ENCODE measurements around the gene ZC3H13. TPM values are rescaled to one million over a fixed set of nuclear protein-coding genes. Genes with fewer than 3 reads are reported as not detected.
A peak's percentile ranks its signal among the peaks of the same experiment; 100 is the strongest.

The ZC3H13 gene
- total RNA-seq, 1 experiment from 2014 or later: 9.5 TPM

GRCh38 chr13:45928176-45928575 lies 124.4 kb downstream of the ZC3H13 start:
- Histone ChIP-seq H3K79me2 (ENCODE audit: low read length) (no peaks in the 10 kb centered on the region), H3F3A (ENCODE audit: low read length, unreplicated experiment) (no peaks in the 10 kb centered on the region), H3K4me2 (ENCODE audit: low read length) (no peak overlapping the region), H3K27ac (ENCODE audit: low read length) (no peak overlapping the region), H3K9ac (ENCODE audit: low read length) (no peak overlapping the region), H2AFZ (ENCODE audit: low read length) (no peak overlapping the region), H3K9me2 (replicated peaks; ENCODE audit: low read length) (no peaks in the 10 kb centered on the region), H4K20me1 (ENCODE audit: low read length) (no peaks in the 10 kb centered on the region), H3K9me3 (ENCODE audit: low read length) (no peaks in the 10 kb centered on the region), H3K27me3 (ENCODE audit: low read length) (peaks cover 18% of the 10 kb centered on the region), H3K36me3 (ENCODE audit: low read depth, low read length) (no peaks in the 10 kb centered on the region), H3K4me1 (ENCODE audit: insufficient read depth, low read length) (no peaks in the 10 kb centered on the region), H3K4me3 (ENCODE audit: low read length) (no peak overlapping the region)
- intact Hi-C loops (cut with micrococcal nuclease): no loop called here
- ATAC-seq (no peak), DNase-seq (no peak)
- BruUV-seq (replicated peaks): no TSS peak
- TF ChIP-seq CTCF (conservative IDR thresholded peaks at IDR 0.05; ENCODE audit: low read depth, low read length) (no peak), EZH2phosphoT487 (IDR thresholded peaks at IDR 0.05; ENCODE audit: borderline replicate concordance, low read length) (no peak), EZH2 (IDR thresholded peaks at IDR 0.05; ENCODE audit: low read length, unreplicated experiment) (no peak)
- POLR2A ChIA-PET (ENCODE audit: unreplicated experiment): no interaction called here
- CTCF ChIA-PET: no interaction called here

GRCh38 chr13:45926741-45927140 lies 125.8 kb downstream of the ZC3H13 start:
- H3K36me3 ChIP-seq (ENCODE audit: low read depth, low read length): no peaks in the 10 kb centered on the region
- intact Hi-C loops (cut with micrococcal nuclease): no loop called here
- no peak for TF ChIP-seq EZH2 (IDR thresholded peaks at IDR 0.05; ENCODE audit: low read length, unreplicated experiment)
- TF ChIP-seq CTCF (conservative IDR thresholded peaks at IDR 0.05; ENCODE audit: low read depth, low read length): no peak
- TF ChIP-seq EZH2phosphoT487 (IDR thresholded peaks at IDR 0.05; ENCODE audit: borderline replicate concordance, low read length): no peak
- ChIA-PET POLR2A (ENCODE audit: unreplicated experiment) (no interaction called here), CTCF (no interaction called here)
- H3K9ac ChIP-seq (ENCODE audit: low read length): no peak overlapping the region
- no peak for ATAC-seq
- no peak for DNase-seq
- no TSS peak for BruUV-seq (replicated peaks)
- H3K4me3 ChIP-seq (ENCODE audit: low read length): no peak overlapping the region
- H3K4me2 ChIP-seq (ENCODE audit: low read length): no peak overlapping the region
- H3F3A ChIP-seq (ENCODE audit: low read length, unreplicated experiment): no peaks in the 10 kb centered on the region
- 0 out of 2 replicates have a peak, but pooled peaks cover 4% of the 10 kb centered on the region for H3K27me3 ChIP-seq (ENCODE audit: low read length)
- no peak overlapping the region for H2AFZ ChIP-seq (ENCODE audit: low read length)
- H3K4me1 ChIP-seq (ENCODE audit: insufficient read depth, low read length): no peaks in the 10 kb centered on the region
- H3K27ac ChIP-seq (ENCODE audit: low read length): no peak overlapping the region
- no peaks in the 10 kb centered on the region for H4K20me1 ChIP-seq (ENCODE audit: low read length)
- H3K79me2 ChIP-seq (ENCODE audit: low read length): no peaks in the 10 kb centered on the region
- no peaks in the 10 kb centered on the region for H3K9me3 ChIP-seq (ENCODE audit: low read length)
- H3K9me2 ChIP-seq (replicated peaks; ENCODE audit: low read length): no peaks in the 10 kb centered on the region

GRCh38 chr13:45925151-45925550 lies 127.4 kb downstream of the ZC3H13 start:
- Histone ChIP-seq H3K4me1 (ENCODE audit: insufficient read depth, low read length) (no peaks in the 10 kb centered on the region), H3K4me3 (ENCODE audit: low read length) (no peak overlapping the region), H3K27ac (ENCODE audit: low read length) (no peak overlapping the region), H3K9me3 (ENCODE audit: low read length) (no peaks in the 10 kb centered on the region), H3K36me3 (ENCODE audit: low read depth, low read length) (no peaks in the 10 kb centered on the region), H3F3A (ENCODE audit: low read length, unreplicated experiment) (no peaks in the 10 kb centered on the region), H3K9ac (ENCODE audit: low read length) (no peak overlapping the region), H3K4me2 (ENCODE audit: low read length) (no peak overlapping the region), H3K79me2 (ENCODE audit: low read length) (no peaks in the 10 kb centered on the region), H4K20me1 (ENCODE audit: low read length) (no peaks in the 10 kb centered on the region), H3K9me2 (replicated peaks; ENCODE audit: low read length) (no peaks in the 10 kb centered on the region), H3K27me3 (ENCODE audit: low read length) (no peaks in the 10 kb centered on the region), H2AFZ (ENCODE audit: low read length) (no peak overlapping the region)
- peak; percentile 18; the same call in 1 of the 2 replicates for ATAC-seq
- DNase-seq: peak; percentile 4
- intact Hi-C loops (cut with micrococcal nuclease): no loop called here
- TF ChIP-seq CTCF (conservative IDR thresholded peaks at IDR 0.05; ENCODE audit: low read depth, low read length) (0 out of 2 replicates have a peak, but pooled peaks have one; percentile 19), EZH2 (IDR thresholded peaks at IDR 0.05; ENCODE audit: low read length, unreplicated experiment) (no peak)
- POLR2A ChIA-PET (ENCODE audit: unreplicated experiment): interaction anchor here (0.6 kb wide), 1 partner anchor 658 kb away, joined by 4 read pairs; no protein-coding TSS in a partner anchor
- BruUV-seq (replicated peaks): no TSS peak
- CTCF ChIA-PET: no interaction called here
